HG02840 (cell line): ENCODE data around the gene SRCAP.
"Not testable (repeated sequence)": the region's sequence is repeated elsewhere in the genome, so short reads cannot be mapped to it uniquely, and the experiment has no call there.

ENCODE experiments used
- ATAC-seq: cut with Tn5 transposase; IDR thresholded peaks from one replicate; pipeline ENCODE4 v1.9.1; 2021; ENCODE audit warnings: mild to moderate bottlenecking, moderate library complexity, moderate number of reproducible peaks; ENCODE audit not compliant: unreplicated experiment, low FRiP score

Gene SRCAP

DNA sequence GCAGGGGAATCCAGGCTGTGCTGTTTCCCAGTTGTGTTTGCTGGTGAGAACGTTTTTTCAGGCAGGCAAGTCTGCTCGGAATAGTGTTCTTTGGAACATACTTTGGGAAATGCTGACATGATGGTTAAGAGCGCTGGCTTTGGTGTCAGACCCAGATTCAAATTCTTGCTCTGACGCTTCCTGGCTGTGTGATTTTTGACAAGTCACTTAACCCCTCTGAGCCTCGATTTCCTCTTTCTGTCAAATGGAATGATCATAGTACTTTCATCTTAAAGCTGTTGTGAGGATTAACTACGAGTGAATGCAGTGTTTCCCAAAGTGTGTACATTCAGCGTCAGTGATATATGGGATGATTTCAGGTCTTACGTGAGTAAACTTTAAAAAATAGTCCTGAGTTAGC is 35.9 kb upstream of the SRCAP start:
- ATAC-seq: no peak

DNA sequence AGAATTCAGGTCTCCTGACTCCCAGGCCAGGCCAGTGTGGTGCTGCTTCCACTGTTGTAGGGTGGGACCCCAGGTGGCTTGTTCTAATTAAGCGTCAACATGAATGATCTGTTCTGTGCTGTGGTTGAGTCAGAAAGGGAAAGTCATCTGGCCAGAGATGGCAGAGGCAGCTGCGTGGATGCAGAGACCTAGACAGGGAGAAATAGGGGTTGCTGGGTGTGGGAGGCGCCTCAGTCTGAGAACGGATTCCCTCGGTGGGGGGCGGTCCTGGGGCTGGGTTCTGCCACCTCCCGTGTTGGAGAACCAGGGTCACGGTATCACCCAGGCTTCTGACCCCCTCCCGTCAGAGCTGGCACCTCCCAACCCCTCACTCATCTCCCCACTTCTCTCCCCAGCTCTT is 35.2 kb upstream of the SRCAP start:
- no peak for ATAC-seq

DNA sequence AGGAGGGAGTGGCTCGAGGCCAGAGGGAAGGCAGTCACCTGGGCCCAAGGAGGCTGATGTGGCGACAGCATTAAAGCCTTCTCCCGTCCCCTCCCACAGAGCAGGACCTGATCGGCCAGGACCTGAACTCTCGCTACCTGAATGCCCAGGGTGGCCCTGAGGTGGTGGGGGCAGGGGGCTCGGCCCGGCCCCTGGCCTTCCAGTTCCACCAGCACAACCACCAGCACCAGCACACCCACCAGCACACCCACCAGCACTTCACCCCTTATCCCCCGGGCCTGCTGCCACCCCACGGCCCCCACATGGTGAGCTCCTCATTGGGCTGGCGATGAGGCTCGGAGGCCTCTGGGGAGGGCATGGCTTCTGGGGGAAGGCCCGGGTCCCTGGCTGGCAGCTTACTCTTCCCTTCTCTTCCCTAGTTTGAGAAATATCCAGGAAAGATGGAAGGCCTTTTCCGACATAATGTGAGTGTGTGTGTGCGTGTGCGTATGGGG is 34.3 kb upstream of the SRCAP start:
- no peak for ATAC-seq

DNA sequence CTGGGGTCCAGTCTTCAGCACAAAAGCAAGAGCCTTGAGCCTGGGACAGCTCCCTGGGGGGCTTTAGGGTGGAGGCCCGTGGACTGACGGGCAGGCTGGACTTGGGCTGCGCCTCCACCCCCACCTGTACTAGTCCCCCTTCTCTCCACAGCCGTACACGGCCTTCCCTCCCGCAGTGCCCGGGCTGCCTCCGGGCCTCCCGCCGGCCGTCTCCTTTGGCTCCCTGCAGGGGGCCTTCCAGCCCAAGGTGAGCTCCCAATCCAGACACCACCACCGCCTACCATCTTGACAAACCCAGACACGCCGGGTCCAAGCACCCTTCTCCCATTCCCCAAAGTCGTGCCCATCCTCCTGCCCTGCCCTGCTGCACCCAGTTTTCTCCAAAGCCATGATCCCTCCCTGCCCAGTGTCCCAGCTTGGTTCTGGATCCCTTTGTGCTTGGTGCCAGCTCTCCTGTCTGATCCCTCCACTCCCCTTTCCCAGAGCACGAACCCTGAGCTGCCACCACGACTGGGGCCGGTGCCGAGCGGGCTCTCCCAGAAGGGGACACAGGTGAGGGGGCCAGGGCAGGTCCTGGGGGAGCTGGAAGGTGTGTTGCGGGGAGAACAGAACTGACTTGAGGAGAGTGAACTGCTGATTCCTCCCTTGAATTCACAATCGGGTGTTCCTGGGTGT is 33.7 kb upstream of the SRCAP start:
- ATAC-seq: no peak

DNA sequence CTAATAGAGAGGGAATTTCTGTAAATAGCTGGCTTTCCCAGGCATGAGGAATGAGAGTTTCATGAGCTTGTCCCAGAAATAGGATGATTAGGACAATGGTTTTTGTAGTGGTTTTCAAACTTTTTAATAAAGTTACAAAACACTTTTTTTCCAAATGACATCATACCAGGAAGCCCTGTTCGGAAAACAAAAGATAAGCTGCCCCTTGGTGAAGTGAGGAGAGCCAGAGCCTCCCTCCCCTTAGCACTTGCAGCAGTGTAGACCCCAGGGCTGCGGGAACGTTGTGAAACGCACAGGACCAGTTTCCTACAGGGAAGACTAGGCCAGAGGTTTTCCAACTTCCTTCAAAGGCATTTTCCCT is 33.2 kb upstream of the SRCAP start:
- ATAC-seq: no peak

DNA sequence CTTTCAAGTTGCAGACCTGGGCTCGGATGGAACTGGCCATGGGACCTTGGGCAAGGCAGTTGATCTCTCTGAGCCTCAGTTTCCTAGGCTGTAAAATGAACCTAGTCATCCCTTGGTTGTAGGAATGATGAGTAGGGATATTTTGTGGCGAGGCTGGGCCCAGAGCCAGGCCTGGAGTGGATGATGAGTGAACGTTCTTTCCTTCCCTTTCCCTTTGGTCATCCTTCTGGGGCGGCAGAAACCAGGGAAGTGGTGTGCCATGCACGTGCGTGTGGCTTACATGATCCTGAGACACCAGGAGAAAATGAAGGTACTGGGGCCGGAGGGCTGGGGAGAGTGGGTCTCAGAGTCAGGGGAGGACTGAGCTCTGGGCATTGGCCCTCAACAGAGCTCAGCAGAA is 32.3 kb upstream of the SRCAP start:
- ATAC-seq: no peak

DNA sequence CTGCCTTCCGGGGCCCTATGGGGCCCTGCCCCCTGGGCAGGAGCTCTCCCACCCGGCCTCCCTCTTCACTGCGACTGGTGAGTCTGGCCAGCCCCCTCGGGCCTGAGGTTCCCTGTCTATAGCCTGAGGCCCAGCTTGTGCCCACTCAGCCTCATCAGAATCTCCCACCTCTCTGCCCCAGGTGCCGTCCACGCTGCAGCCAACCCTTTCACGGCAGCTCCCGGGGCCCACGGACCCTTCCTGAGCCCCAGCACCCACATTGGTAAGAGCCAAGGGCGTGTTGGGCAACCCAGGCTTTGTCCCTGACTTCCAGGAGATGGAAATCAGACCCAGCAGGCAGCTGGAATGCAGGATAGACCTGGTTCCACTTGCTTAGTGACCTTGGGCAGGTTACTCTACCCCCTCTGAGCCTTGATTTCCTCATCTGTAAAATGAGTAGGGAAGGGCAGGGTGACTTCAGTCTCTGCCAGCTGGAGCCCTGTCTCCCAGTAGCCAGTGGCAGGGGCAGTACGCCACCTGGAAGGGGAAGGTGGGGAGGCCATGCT is 31.5 kb upstream of the SRCAP start:
- no peak for ATAC-seq

DNA sequence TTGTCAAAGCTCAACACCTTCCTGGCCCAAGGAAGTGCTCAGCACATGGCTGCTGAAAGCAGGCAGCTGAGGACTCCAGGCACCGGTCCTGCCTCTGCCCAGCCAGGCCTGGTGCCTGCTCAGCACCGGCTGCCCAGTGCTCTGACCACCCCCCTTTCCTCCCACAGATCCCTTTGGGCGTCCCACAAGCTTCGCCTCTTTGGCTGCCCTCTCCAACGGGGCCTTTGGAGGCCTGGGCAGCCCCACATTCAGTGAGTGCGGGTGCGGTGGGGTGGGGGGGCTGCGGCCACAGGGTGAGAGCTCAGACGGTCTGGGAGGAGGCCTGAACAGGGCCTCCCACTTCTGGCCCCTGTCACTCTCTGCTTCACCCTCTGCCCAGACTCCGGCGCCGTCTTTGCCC is 30.6 kb upstream of the SRCAP start:
- ATAC-seq: no peak

DNA sequence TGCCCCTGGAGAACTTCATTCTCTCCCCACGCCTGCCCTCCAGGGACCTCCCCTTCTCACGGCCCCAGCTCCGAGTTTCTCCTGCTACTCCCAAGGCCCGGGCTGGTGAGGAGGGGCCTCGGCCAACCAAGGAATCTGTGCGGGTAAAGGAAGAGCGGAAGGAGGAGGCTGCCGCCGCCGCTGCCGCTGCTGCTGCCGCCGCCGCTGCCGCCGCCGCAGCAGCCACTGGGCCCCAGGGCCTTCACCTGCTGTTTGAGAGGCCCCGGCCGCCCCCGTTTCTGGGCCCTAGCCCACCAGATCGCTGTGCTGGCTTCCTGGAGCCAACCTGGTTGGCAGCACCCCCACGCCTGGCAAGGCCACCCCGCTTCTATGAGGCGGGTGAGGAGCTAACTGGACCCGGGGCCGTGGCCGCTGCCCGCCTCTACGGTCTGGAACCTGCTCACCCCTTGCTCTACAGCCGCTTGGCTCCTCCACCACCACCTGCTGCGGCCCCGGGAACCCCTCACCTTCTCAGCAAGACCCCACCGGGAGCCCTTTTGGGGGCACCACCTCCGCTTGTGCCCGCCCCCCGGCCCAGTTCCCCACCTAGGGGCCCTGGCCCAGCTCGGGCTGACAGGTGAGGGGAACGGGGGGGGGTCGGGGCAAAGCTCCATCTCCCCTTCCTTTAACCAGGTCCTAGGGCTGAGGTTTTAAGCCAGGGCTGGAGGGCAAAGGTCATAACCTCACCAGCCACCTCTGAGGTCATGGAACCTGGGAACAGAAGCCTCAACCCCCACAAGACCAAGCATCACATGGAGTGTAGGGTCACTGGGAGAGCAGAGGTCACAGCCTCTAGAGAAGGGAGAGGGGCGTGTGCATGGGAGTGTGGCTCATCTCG is 29.7 kb upstream of the SRCAP start:
- no peak for ATAC-seq

DNA sequence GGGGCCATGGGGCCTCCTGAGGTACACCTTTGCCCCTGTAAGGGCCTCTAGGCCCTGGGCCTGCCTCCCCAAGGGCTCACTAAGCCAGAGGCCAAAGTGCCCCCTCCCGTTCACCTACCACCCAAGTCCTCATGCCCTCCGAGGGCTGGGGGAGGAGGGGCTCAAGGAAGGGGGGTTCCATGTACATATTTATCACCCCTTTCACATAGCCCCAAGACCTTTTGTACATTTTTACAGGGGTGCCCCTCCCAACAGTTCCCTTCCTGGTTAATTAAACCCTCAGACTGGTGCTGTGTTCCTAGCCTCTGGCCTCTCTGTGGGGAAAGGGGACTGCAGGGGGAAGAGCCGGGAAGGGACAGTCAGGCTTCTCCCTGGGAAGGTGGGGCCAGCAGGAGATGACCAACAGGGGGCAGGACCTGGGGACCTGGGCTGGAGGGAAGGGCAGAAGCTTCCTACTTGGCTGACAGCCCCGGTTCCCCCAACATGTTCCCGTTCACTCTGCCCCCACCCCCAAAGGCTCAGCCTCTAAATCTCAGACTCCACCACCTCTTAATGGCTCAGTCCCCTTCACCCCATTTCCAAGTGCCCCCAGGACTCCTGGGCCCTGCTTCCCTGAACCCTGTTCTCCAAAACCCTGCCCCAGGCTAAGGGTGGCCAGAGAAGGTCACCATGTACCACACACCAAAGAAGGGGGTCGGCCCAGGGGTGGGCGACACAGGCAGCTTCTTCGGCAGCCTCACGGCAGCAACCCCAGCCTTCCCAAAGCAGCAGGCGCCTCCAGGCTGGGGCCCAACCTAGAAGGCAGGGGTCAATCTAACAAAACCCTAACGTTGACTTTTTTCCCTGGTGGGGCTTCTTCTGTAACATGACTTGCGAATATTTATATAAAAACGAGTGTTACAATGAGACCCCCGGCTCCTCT is 28.8 kb upstream of the SRCAP start:
- ATAC-seq: no peak

DNA sequence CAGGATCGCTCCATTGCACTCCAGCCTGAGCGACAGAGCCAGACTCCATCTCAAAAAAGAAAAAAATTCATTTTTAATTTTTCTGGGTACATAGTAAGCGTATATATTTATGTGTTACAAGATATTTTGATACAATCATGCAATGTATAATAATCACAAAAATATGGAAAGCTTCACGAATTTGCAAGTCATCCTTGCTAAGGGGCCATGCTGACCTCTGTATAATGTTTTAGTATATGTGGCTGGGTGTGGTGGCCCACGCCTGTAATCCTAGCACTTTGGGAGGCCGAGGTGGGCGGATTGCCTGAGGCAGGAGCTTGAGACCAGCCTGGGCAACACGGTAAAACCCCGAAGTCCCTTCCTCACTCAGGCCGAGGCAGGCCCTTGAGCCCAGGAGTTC is 23.8 kb upstream of the SRCAP start:
- no peak for ATAC-seq

DNA sequence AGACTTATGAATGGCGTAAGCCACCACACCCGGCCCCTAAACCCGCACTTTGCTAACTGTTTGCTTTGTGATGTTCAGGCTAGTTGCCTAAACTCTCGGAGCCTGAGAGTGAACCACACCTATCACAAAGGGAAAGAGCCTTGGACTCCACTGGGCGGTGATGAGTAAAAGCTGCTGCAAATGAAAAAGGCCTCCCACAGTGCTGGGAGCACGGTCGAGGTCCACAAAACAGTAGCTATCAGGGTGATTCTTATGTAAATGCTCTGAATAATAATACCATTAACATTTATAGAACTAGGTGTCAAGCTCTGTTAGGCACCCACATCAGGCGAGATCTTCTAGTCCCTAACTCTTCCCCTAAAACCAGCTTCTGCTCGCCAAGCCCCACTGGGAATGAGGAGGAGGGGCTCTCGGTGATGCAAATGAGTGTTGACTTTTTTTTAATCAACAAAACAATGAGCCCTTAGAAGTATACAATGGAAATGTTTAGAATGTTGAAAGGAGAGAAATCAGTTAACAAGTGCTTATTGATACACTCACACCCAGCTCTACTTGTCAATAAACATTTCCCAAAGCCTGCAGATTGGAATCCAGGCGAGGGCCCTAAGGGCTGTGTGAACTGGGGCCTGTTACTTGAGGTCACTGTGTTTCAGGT is 20.9 kb upstream of the SRCAP start:
- no peak for ATAC-seq

DNA sequence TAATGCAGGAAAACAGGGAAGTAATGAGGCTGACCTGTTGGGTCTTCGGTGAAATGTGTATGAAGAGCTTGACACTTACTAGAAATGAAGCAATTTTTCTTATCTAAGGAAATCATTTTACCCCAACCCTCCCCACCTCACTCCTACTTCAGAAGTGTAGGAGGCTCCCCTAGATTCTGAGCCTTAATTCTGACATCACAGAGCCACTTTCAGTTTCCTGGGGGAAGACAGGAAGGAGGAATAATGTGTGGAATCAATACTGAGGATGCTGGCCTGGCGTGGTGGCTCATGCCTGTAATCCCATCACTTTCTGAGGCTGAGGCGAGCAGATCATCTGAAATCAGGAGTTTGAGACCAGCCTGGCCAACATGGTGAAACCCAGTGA is 20.4 kb upstream of the SRCAP start:
- no peak for ATAC-seq

DNA sequence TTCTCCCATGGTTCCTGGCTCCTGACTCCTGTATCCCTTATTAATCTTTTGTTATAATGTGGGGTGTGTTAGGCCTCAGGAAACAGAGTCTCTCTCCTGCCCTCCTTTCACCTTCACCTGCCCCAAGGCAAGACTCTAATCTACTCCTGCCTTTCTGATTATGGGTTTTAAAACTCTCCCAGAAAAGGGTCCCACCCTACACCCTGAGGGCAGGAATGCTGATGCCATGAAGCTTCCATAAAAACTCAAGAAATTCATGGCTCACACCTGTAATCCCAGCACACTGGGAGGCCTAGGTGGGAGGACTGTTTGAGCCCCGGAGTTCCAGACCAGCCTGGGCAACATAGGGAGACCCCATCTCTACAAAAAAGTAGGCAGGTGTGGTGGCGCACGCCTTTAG is 18.6 kb upstream of the SRCAP start:
- ATAC-seq: no peak

DNA sequence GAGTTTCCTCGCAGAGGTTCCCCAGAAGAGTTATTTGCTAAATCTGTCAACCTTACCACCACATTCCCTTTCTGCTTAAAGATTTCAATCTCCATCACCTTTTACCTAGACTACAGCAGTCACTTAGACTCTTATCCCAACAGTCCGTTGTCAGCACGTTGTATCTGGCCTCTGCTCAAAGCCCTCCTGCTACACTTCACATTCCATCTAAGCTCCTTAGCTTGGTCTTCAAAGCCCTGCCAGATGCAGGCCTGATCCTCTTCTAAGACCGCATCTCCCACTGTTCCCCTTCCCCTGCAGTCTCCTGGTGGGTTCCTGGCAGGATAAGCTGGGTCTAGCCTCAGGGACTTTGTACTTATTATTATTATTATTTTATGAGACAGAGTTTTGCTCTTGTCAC is 10.3 kb upstream of the SRCAP start:
- ATAC-seq: no peak

DNA sequence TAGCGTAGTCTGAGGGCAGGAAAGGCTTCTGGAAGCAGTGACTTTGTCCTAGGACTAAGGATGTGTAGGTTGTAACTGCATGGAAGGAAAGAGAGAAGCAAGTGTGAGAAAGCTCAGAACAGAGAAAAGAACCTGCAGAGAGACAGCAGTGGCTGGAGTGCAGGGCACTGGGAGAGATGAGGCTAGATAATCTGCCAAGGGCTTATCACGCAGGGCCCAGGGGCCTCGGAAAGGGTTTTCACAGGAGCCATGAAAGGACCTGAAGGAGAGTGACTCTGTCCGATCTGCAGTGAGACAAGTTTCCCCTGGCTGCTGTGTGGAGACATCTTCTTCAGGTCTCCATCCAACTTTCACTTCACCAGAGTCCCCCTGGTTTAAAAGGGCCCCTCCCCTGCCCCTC is 7.1 kb upstream of the SRCAP start:
- no peak for ATAC-seq

DNA sequence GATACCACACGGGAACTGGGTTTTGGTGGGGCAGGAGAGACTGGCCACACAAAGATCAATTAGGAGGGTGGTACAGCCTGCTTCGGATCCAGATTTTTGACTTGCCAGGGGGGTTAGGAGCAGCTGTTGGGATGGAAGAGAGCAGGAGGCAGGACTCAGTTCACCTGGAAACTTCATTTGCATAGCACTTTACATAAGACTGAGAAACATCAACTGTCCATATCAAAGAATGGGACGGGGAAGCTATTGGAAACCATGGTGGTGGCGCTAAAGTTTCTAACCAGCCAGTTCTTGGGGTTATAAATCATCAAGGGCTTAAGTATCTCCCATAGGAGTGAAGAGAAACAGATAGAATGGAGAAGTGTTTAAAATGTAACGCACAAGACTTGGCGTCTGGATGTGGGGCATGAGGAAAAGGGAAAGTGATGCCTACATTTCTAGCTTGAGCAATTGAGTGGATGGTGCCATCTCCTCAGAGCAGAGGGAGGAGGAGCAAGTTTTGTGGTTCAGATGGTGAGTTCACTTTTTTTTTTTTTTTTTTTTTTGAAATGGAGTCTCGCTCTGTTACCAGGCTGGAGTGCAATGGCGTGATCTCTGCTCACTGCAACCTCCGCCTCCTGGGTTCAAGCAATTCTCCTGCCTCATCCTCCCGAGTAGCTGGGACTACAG is 6.4 kb upstream of the SRCAP start:
- ATAC-seq: no peak

DNA sequence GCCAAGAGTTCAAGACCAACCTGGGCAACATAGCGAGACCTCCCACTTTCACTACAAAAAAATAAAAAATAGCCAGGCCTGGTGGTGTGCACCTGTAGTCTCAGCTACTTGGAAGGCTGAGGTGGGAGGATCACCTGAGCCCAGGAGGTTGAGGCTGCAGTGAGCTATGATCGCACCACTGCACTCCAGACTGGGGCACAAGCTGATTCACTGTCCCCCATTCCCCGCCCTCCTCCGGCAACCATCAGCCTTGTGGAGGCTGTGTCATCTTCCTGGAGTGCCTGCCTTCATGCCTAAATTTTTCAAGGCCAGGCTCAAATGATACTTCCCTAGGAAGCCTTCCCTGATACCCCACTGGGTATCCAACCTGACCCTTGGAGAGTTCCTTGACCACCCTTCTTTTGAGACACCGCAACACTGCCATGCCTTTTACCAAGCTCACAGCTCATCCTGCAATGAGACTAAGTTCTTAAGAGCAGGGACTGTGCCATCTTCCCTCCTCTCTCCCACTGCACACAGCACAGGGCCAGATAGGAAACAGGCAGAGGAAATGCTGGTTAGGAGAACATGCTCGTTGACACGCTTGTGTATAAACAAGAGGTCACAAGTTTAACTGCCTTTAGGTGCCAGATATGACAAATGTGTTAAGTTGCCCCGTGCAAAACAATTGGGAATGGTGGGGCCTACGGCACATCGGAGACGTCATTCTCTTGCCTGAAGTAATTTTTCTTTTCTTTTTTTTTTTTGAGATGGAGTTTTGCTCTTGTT is 3.9 kb upstream of the SRCAP start:
- ATAC-seq: no peak

DNA sequence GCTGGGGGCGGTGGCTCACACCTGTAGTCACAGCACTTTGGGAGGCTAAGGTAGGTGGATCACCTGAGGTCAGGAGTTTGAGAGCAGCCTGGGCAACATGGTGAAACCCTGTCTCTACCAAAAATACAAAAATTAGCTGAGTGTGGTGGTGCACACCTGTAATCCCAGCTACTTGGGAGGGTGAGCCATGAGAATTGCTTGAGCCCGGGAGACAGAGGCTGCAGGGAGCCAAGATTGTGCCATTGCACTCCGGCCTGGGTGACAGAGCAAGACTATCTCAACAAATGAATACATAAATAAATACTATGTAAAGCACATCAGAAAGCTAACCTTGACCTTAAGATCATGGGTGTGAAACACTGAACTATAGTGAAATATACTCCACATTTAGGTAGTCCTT is 2.3 kb upstream of the SRCAP start:
- not testable (repeated sequence) for ATAC-seq
